GM12878 (cell line): Measurements from ENCODE around the gene AASDH. TPM values are rescaled to one million over a fixed set of nuclear protein-coding genes. Genes with fewer than 3 reads are reported as not detected.

Experiments used
- ATAC-seq: fragments of 200-7000 bp; cut with Tn5 transposase; 3 replicates; pipeline ENCODE4 v1.9.1; 2020; ENCODE audit warnings: mild to moderate bottlenecking, moderate library complexity
- BruUV-seq: library from RNA; stranded (reverse); fragments of 400-500 nt; replicated peaks from 2 replicates; lab custom pipeline; 2021; lab: Mats Ljungman, UMichigan
- CTCF ChIA-PET: fragments of 300-600 bp; sonication (Branson Sonifier 250); formaldehyde crosslinking; extraction: SDS; loops from one replicate; lab custom pipeline; 2021; ENCODE audit warnings: inconsistent platforms; lab: Yijun Ruan, JAX
- POLR2A ChIA-PET: fragments of 350-600 bp; formaldehyde crosslinking; extraction: SDS; loops from one replicate; lab custom pipeline; 2021; ENCODE audit warnings: inconsistent platforms; lab: Charles Lee
- RAD21 ChIA-PET: fragments of 300-600 bp; sonication (Branson Sonifier 250); formaldehyde crosslinking; loops from one replicate; lab custom pipeline; 2023; ENCODE audit warnings: antibody characterized with exemption; ENCODE audit not compliant: unreplicated experiment; lab: Charles Lee
- SMC1A ChIA-PET: fragments of 300-600 bp; sonication (Branson Sonifier 250); formaldehyde crosslinking; loops from one replicate; lab custom pipeline; 2023; ENCODE audit not compliant: unreplicated experiment, uncharacterized antibody; lab: Charles Lee
- DNase-seq: peaks from one replicate; pipeline ENCODE4 v3.0.0-alpha.2; 2011; ENCODE audit warnings: low read depth, low spot score
- FAIRE-seq: peaks from 3 replicates; lab custom pipeline; 2011; peaks lifted over from hg19 to GRCh38; lab: Jason Lieb, UNC
- H2AFZ ChIP-seq: 2 replicates; pipeline ENCODE4 v1.6.0; 2011; ENCODE audit warnings: low read depth, low read length, control low read depth; ENCODE audit not compliant: control insufficient read depth
- H3K27ac ChIP-seq: 2 replicates; pipeline ENCODE4 v1.5.1; 2011; ENCODE audit warnings: control low read depth; ENCODE audit not compliant: control insufficient read depth, insufficient read depth
- H3K27me3 ChIP-seq, 2 experiments: replicated peaks in 1 of 2; 2 replicates each; pipeline versions ENCODE4 v1.6.0 to v1.6.1; 2011; ENCODE audit warnings: low read length in 1 of 2; ENCODE audit not compliant: control insufficient read depth in 2 of 2, insufficient read depth in 2 of 2
- H3K36me3 ChIP-seq, 2 experiments: 2 replicates each; pipeline ENCODE4 v1.5.1; 2011; ENCODE audit warnings: low read length in 1 of 2; ENCODE audit not compliant: control insufficient read depth in 2 of 2, insufficient read depth in 2 of 2
- H3K4me1 ChIP-seq: 2 replicates; pipeline ENCODE4 v1.6.1; 2011; ENCODE audit warnings: mild to moderate bottlenecking, low read length, moderate library complexity, mixed read lengths; ENCODE audit not compliant: control insufficient read depth, insufficient read depth
- H3K4me2 ChIP-seq: 2 replicates; pipeline ENCODE4 v1.6.0; 2011; ENCODE audit warnings: control low read depth; ENCODE audit not compliant: control insufficient read depth, insufficient read depth
- H3K4me3 ChIP-seq: fragments of 200-600 bp; sonication (generic); 2 replicates; pipeline ENCODE4 v1.5.1; 2016
- H3K79me2 ChIP-seq: 2 replicates; pipeline ENCODE4 v1.6.0; 2011; ENCODE audit warnings: low read length; ENCODE audit not compliant: control insufficient read depth, insufficient read depth
- H3K9ac ChIP-seq: 2 replicates; pipeline ENCODE4 v1.8.0; 2011; ENCODE audit warnings: low read length, control low read depth, mixed read lengths; ENCODE audit not compliant: control insufficient read depth, insufficient read depth
- H3K9me3 ChIP-seq: replicated peaks from 3 replicates; pipeline ENCODE4 v1.5.1; 2011; ENCODE audit warnings: mild to moderate bottlenecking, low read length; ENCODE audit not compliant: control insufficient read depth, insufficient read depth
- H4K20me1 ChIP-seq: 2 replicates; pipeline ENCODE4 v1.6.0; 2011; ENCODE audit not compliant: control insufficient read depth, insufficient read depth
- ASH2L ChIP-seq: fragments of 300-600, 200-600 bp; sonication (generic); IDR thresholded peaks from 2 replicates; pipeline ENCODE4 v1.6.1; 2017; ENCODE audit warnings: low read depth, mild to moderate bottlenecking, borderline replicate concordance
- POU2F2 ChIP-seq: IDR thresholded peaks from 3 replicates; pipeline ENCODE4 v1.6.1; 2011; ENCODE audit warnings: low read depth, mild to moderate bottlenecking, low read length, borderline replicate concordance
- RUNX3 ChIP-seq: IDR thresholded peaks from 2 replicates; pipeline ENCODE4 v1.6.1; 2012; ENCODE audit warnings: low read length, inconsistent platforms
- SPI1 ChIP-seq: IDR thresholded peaks from 2 replicates; pipeline ENCODE4 v1.6.1; 2011; ENCODE audit warnings: low read depth, mild to moderate bottlenecking, low read length, moderate library complexity, borderline replicate concordance; ENCODE audit not compliant: insufficient read depth
- ZBED1 ChIP-seq: IDR thresholded peaks from 2 replicates; pipeline ENCODE4 v1.6.1; 2016; ENCODE audit warnings: borderline replicate concordance
- ZNF217 ChIP-seq: fragments of 450-650 bp; IDR thresholded peaks from 2 replicates; pipeline ENCODE4 v1.6.1; 2017; ENCODE audit warnings: antibody characterized with exemption, mild to moderate bottlenecking
- ZNF24 ChIP-seq: fragments of 450-650 bp; IDR thresholded peaks from 2 replicates; pipeline ENCODE4 v1.6.1; 2017; ENCODE audit warnings: antibody characterized with exemption, mild to moderate bottlenecking
- ZNF622 ChIP-seq: fragments of 450-650 bp; IDR thresholded peaks from 2 replicates; pipeline ENCODE4 v1.6.1; 2017; ENCODE audit warnings: mild to moderate bottlenecking, inconsistent platforms
- WGBS: methylation state at CpG from one replicate; pipeline ENCODE4 v1.1.6; 2016; ENCODE audit warnings: low lambda C conversion rate; ENCODE audit not compliant: insufficient replicate concordance, insufficient coverage; ENCODE audit errors: missing lambda C conversion rate; 5-methylcytosine and 5-hydroxymethylcytosine counted together
- in situ Hi-C: fragments of 300-500 bp; cut with MboI; formaldehyde crosslinking; loops from 9 replicates; pipeline ENCODE4 v1.14.3; 2018; ENCODE audit warnings: mixed read lengths
- intact Hi-C: fragments of 100-400 bp; cut with micrococcal nuclease; formaldehyde crosslinking; loops from one replicate; pipeline ENCODE4 v1.14.2; 2022; ENCODE audit not compliant: unreplicated experiment
- polyA plus RNA-seq, 11 experiments: library from polyadenylated mRNA; depleted of rRNA in 4 of 11; unstranded in 6 of 11; stranded (reverse) in 5 of 11; fragments of >200 nt; fragmentation: Nextera tagmentation in 4 of 11; fragmentation: Illumina TruSeq in 1 of 11; extraction: Ambion mirVana in 4 of 11; extraction: Trizol in 1 of 11; gene quantifications; 1 replicate in 1 of 11; 2 replicates in 10 of 11; pipeline versions ENCODE4 v1.2.1 to v1.2.3, GENCODE V29; 2011 to 2016; ENCODE audit warnings: inconsistent platforms in 2 of 11, missing spikeins in 2 of 11, low read depth in 1 of 11
- total RNA-seq, 4 experiments: library from RNA; depleted of rRNA in 3 of 4; stranded (reverse); fragments of >200 nt in 3 of 4; fragmentation: Illumina TruSeq in 1 of 4; extraction: Trizol in 1 of 4; gene quantifications; 2 replicates each; pipeline versions ENCODE4 v1.2.1 to v1.2.3, GENCODE V29; 2013 to 2021
- TF ChIP-seq, protein P1 (sequence below): fragments of 150-350 bp; IDR thresholded peaks from 2 replicates; pipeline ENCODE4 v1.6.1; 2014; ENCODE audit warnings: mild to moderate bottlenecking, low read depth, low read length

AASDH gene
- total and polyA plus RNA-seq, 10 of the 15 experiments (the other 5 are each of a cell fraction or from before 2014, with no cell fraction given): 7.3 to 19.1 (median 11.3) TPM

DNA sequence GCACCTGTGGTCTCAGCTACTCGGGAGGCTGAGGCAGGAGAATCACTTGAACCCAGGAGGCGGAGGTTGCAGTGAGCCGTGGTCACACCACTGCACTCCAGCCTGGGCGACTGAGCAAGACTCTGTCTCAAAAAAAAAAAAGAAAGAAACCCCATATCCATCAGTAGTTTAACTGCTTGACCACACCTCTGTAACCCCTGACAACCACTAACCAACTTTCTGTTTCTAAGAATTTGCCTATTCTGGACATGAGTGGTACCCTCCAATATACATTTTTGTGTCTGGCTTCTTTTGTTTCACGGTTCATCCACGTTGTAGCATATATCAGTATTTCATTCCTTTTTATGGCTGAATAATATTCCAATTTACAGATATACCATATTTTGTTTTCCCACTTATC lies 39.0 kb upstream of the AASDH start:
- no peak overlapping the region for H2AFZ ChIP-seq
- DNase-seq (no peak), FAIRE-seq (no peak), ATAC-seq (peak; percentile 81)
- TF ChIP-seq SPI1 (no peak), RUNX3 (peak; percentile 26), ASH2L (no peak), ZBED1 (no peak), ZNF622 (no peak), ZNF24 (peak; percentile 26; the same call in 1 of the 2 replicates), POU2F2 (0 out of 3 replicates have a peak, but pooled peaks have one; percentile 44), ZNF217 (peak; percentile 28; the same call in 1 of the 2 replicates)
- TF ChIP-seq, protein P1, sequence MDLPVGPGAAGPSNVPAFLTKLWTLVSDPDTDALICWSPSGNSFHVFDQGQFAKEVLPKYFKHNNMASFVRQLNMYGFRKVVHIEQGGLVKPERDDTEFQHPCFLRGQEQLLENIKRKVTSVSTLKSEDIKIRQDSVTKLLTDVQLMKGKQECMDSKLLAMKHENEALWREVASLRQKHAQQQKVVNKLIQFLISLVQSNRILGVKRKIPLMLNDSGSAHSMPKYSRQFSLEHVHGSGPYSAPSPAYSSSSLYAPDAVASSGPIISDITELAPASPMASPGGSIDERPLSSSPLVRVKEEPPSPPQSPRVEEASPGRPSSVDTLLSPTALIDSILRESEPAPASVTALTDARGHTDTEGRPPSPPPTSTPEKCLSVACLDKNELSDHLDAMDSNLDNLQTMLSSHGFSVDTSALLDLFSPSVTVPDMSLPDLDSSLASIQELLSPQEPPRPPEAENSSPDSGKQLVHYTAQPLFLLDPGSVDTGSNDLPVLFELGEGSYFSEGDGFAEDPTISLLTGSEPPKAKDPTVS: no peak
- no peaks in the 10 kb centered on the region; the same call in 2 of the 3 replicates for H3K9me3 ChIP-seq
- no TSS peak for BruUV-seq
- ChIA-PET RAD21 (interaction anchor here (0.7 to 4.6 kb wide), 4 partner anchors 8 to 374 kb away, joined by 3 to 41 read pairs (median 5); partner anchors contain the start of genes PAICS and PPAT), POLR2A (interaction anchor here (1.5 kb wide), 1 partner anchor 9 kb away, joined by 13 read pairs; the partner anchor contains the start of genes PAICS and PPAT), SMC1A (interaction anchor here (1.1 to 4.8 kb wide), 7 partner anchors 8 to 374 kb away, joined by 3 to 48 read pairs (median 4); partner anchors contain the start of genes AASDH, PAICS and PPAT), CTCF (interaction anchor here (1.3 to 7.2 kb wide), 8 partner anchors 10 to 374 kb away, joined by 3 to 89 read pairs (median 13); partner anchors contain the start of genes AASDH, PAICS and PPAT)
- H3K27me3 ChIP-seq: no peaks in the 10 kb centered on the region
- peaks cover 5% of the 10 kb centered on the region for H3K4me1 ChIP-seq
- H3K4me3 ChIP-seq: no peak overlapping the region
- H3K9ac ChIP-seq: no peak overlapping the region
- WGBS: 17% methylated on average over 4 of the region's 6 CpGs
- no peak overlapping the region for H3K27ac ChIP-seq
- H4K20me1 ChIP-seq: no peaks in the 10 kb centered on the region
- in situ Hi-C loops: no loop called here
- H3K36me3 ChIP-seq: peaks cover 0 to under 1% of the 10 kb centered on the region in 2 experiments; a peak in 1 of 4 replicates
- peaks cover 98% of the 10 kb centered on the region for H3K79me2 ChIP-seq
- peak overlapping the region; percentile 38; the same call in 1 of the 2 replicates for H3K4me2 ChIP-seq
- intact Hi-C loops: loop anchor here (5.0 kb wide), 1 partner anchor 411 kb away; no protein-coding TSS in a partner anchor
